HG02938 (cell line): ENCODE data around the gene PAQR8.
A peak's percentile ranks its signal among the peaks of the same experiment; 100 is the strongest.

Experiments used
- ATAC-seq: cut with Tn5 transposase; IDR thresholded peaks from one replicate; pipeline ENCODE4 v1.9.1; 2021; ENCODE audit warnings: mild to moderate bottlenecking, moderate library complexity; ENCODE audit not compliant: unreplicated experiment

Gene PAQR8

GRCh38 chr6:52346503-52346902 lies 15.4 kb upstream of the PAQR8 start:
- no peak for ATAC-seq

GRCh38 chr6:52347818-52348217 lies 14.1 kb upstream of the PAQR8 start:
- ATAC-seq, result no peak

GRCh38 chr6:52351879-52352238 lies 10.1 kb upstream of the PAQR8 start:
- ATAC-seq, result no peak

- peak; percentile 91 for ATAC-seq
Measured at GRCh38 chr6:52352239-52353018, 9.5 kb upstream of the PAQR8 start.

GRCh38 chr6:52356017-52356416 lies 5.9 kb upstream of the PAQR8 start:
- ATAC-seq, result no peak

- no peak for ATAC-seq
Measured at GRCh38 chr6:52359403-52359802, 2.5 kb upstream of the PAQR8 start.

GRCh38 chr6:52360028-52360427 lies 1.9 kb upstream of the PAQR8 start:
- ATAC-seq, result no peak

GRCh38 chr6:52360601-52361413 lies 1.1 kb upstream of the PAQR8 start:
- no peak for ATAC-seq

- peak; percentile 29 for ATAC-seq
Measured at GRCh38 chr6:52361414-52361944, 472 bp upstream of the PAQR8 start.

GRCh38 chr6:52362443-52363227 lies 684 bp downstream of the PAQR8 start:
- peak; percentile 39 for ATAC-seq

GRCh38 chr6:52363228-52363867 lies 1.4 kb downstream of the PAQR8 start:
- no peak for ATAC-seq

- ATAC-seq, result no peak
Measured at GRCh38 chr6:52364480-52365166, 2.7 kb downstream of the PAQR8 start.

GRCh38 chr6:52365317-52365716 lies 3.4 kb downstream of the PAQR8 start:
- no peak for ATAC-seq

- no peak for ATAC-seq
Measured at GRCh38 chr6:52365866-52366540, 4.1 kb downstream of the PAQR8 start.

- ATAC-seq, result no peak
Measured at GRCh38 chr6:52368002-52368401, 6.1 kb downstream of the PAQR8 start.

- no peak for ATAC-seq
Measured at GRCh38 chr6:52369234-52369633, 7.3 kb downstream of the PAQR8 start.

- no peak for ATAC-seq
Measured at GRCh38 chr6:52371656-52372191, 9.8 kb downstream of the PAQR8 start.

- no peak for ATAC-seq
Measured at GRCh38 chr6:52373151-52373690, 11.3 kb downstream of the PAQR8 start.

- ATAC-seq, result no peak
Measured at GRCh38 chr6:52374247-52374646, 12.3 kb downstream of the PAQR8 start.
